Stimulated activated CD4-positive, alpha-beta T cell treated with anti-CD3 and anti-CD28 coated beads, Interleukin-4, amount 100 ng/mL, for 48 hours (primary cell): ENCODE results near the gene GAPT.
"Not testable (repeated sequence)": the region's sequence is repeated elsewhere in the genome, so short reads cannot be mapped to it uniquely, and the experiment has no call there.

Experiments used
- DNase-seq, 2 donors: peaks; one replicate each; pipeline ENCODE4 v3.0.0-alpha.2; 2020; ENCODE audit warnings: low read depth in 2 of 2

Gene GAPT

GRCh38 chr5:58503390-58504046, 12.3 kb downstream of the GAPT start:
- DNase-seq: no peak

GRCh38 chr5:58504766-58505165, 13.5 kb downstream of the GAPT start:
- no peak for DNase-seq

GRCh38 chr5:58505502-58505901, 14.3 kb downstream of the GAPT start:
- no peak for DNase-seq

- DNase-seq: no peak
Measured at GRCh38 chr5:58505971-58506640, 14.9 kb downstream of the GAPT start.

- DNase-seq: no peak
Measured at GRCh38 chr5:58507715-58508114, 16.5 kb downstream of the GAPT start.

GRCh38 chr5:58517198-58517597, 26.0 kb downstream of the GAPT start:
- DNase-seq: no peak

- no peak for DNase-seq
Measured at GRCh38 chr5:58523956-58524355, 32.7 kb downstream of the GAPT start.

GRCh38 chr5:58524571-58524970, 33.3 kb downstream of the GAPT start:
- DNase-seq: no peak

GRCh38 chr5:58530942-58531490, 39.8 kb downstream of the GAPT start:
- no peak for DNase-seq

GRCh38 chr5:58541935-58542334, 50.7 kb downstream of the GAPT start:
- DNase-seq: not testable (repeated sequence)

- no peak for DNase-seq
Measured at GRCh38 chr5:58542709-58543108, 51.5 kb downstream of the GAPT start.

GRCh38 chr5:58543723-58544122, 52.5 kb downstream of the GAPT start:
- no peak for DNase-seq

GRCh38 chr5:58544195-58544594, 53.0 kb downstream of the GAPT start:
- DNase-seq: no peak

GRCh38 chr5:58544926-58545325, 53.7 kb downstream of the GAPT start:
- no peak for DNase-seq

- no peak for DNase-seq
Measured at GRCh38 chr5:58545912-58546311, 54.7 kb downstream of the GAPT start.
